Measurements from ENCODE around the gene TTC39A. TPM values are rescaled to one million over a fixed set of nuclear protein-coding genes. Genes with fewer than 3 reads are reported as not detected.
"Not testable (repeated sequence)": the region's sequence is repeated elsewhere in the genome, so short reads cannot be mapped to it uniquely, and the experiment has no call there.

TTC39A gene
- total RNA-seq, 1 donor from 2014 or later, result 11.5 TPM

DNA sequence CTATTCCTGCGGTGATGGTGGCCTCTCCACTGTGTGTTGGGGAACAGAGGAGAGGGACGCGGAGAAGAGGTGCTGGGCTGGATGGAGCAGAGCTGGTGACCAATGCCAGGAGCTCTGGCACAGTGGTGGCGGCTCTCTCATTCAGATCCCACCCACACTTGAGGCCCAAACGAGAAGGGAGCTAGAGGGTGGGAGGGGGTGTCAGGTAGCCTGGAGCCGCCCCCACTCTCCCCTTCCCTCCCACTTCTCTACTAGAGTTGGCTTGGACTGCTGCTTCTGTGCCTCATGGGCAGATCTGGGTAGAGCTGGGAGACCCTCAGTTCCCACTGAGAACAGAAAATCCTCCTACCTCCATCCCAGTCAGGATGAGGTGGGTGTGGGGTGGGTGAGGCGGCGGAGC, 3.5 kb downstream of the TTC39A start:
- H3K9me3 ChIP-seq, result no peaks in the 10 kb centered on the region
- no peaks in the 10 kb centered on the region for H3K36me3 ChIP-seq
- intact Hi-C loops (cut with DNase I), result no loop called here
- H3K4me3 ChIP-seq, result no peak overlapping the region
- H3K4me1 ChIP-seq, result peaks cover 26% of the 10 kb centered on the region
- H3K27me3 ChIP-seq, result no peaks in the 10 kb centered on the region
- no peak for DNase-seq (ENCODE audit: extremely low spot score in 2 of 2)
- TF ChIP-seq POLR2A (IDR thresholded peaks at IDR 0.05) (no peak), POLR2AphosphoS5 (IDR thresholded peaks at IDR 0.05; ENCODE audit: insufficient read depth in 1 of 2, low read depth in 1 of 2) (no peak)
- TF ChIP-seq, protein P1, sequence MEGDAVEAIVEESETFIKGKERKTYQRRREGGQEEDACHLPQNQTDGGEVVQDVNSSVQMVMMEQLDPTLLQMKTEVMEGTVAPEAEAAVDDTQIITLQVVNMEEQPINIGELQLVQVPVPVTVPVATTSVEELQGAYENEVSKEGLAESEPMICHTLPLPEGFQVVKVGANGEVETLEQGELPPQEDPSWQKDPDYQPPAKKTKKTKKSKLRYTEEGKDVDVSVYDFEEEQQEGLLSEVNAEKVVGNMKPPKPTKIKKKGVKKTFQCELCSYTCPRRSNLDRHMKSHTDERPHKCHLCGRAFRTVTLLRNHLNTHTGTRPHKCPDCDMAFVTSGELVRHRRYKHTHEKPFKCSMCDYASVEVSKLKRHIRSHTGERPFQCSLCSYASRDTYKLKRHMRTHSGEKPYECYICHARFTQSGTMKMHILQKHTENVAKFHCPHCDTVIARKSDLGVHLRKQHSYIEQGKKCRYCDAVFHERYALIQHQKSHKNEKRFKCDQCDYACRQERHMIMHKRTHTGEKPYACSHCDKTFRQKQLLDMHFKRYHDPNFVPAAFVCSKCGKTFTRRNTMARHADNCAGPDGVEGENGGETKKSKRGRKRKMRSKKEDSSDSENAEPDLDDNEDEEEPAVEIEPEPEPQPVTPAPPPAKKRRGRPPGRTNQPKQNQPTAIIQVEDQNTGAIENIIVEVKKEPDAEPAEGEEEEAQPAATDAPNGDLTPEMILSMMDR (IDR thresholded peaks at IDR 0.05), result no peak
- no peak overlapping the region for H3K27ac ChIP-seq

DNA sequence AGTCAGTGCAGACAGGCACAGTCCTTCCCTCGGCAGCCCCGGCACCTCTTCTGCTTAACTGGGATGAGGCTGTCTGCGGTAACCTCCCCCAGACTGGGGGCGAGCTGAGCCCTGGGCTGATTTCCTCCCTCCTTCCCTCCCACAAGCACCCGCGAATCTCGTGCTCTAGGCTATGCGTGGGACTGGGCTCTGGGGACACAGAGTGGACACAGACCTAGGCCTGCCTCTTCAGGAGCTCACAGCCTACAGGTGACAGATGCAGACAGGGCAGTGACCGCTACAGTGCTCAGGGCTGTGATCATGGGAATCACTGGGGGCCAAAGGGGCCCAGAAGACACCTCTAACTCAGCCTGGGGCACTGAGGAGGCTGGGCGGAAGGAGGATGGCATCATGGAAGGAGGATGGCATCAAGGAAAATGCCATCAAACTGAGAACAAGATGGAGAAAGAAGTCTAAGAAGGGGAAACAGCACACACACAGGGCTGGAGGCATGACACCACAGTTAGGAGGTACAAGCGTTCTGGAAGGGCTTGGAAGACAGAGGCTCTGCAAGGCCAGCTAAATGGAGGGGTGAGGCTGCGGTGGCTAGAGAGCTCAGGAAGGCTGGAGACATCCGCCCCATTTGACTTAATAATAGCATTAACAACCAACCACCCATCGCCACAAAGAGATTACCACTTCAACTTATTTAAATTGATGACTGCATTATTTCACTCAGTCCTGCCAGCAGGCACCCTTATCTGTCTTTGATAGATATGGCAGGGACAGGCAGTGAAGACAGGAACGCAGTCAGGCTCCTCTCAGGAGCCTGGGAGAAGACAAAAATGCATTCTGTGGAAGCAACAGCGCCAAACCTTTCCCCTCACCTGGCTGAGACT, 4.2 kb downstream of the TTC39A start:
- intact Hi-C loops (cut with DNase I), result no loop called here
- no peak for DNase-seq (ENCODE audit: extremely low spot score in 2 of 2)
- Histone ChIP-seq H3K36me3 (no peaks in the 10 kb centered on the region), H3K27ac (no peak overlapping the region), H3K4me1 (peaks cover 24% of the 10 kb centered on the region), H3K9me3 (no peaks in the 10 kb centered on the region), H3K27me3 (no peaks in the 10 kb centered on the region), H3K4me3 (no peak overlapping the region)
- TF ChIP-seq, protein P1 (IDR thresholded peaks at IDR 0.05), result no peak
- TF ChIP-seq POLR2AphosphoS5 (IDR thresholded peaks at IDR 0.05; ENCODE audit: insufficient read depth in 1 of 2, low read depth in 1 of 2), result no peak
- no peak for TF ChIP-seq POLR2A (IDR thresholded peaks at IDR 0.05)

DNA sequence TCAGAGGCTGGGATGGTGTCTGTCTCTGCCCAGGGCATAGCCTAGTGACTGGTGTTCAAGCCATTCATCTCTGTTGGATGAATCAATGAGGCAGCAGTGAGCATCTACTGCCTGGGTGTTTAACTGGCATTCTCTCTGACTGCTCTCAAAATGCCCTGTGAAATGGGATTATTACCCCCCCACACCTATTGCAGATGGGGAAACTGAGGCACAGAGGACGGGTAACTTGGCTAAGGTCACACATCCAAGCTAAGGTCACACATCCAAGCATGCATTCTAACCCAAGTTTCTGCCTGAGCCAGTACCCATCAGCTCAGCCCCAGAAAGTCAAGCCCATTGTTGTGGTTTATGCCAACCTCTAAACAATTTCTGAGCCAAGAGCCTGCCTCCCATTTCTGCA, 5.0 kb downstream of the TTC39A start:
- intact Hi-C loops (cut with DNase I), result no loop called here
- no peaks in the 10 kb centered on the region for H3K27me3 ChIP-seq
- DNase-seq (ENCODE audit: extremely low spot score in 2 of 2), result no peak
- no peak overlapping the region for H3K4me3 ChIP-seq
- no peaks in the 10 kb centered on the region for H3K36me3 ChIP-seq
- TF ChIP-seq, protein P1 (IDR thresholded peaks at IDR 0.05), result no peak
- TF ChIP-seq POLR2A (IDR thresholded peaks at IDR 0.05), result no peak
- TF ChIP-seq POLR2AphosphoS5 (IDR thresholded peaks at IDR 0.05; ENCODE audit: insufficient read depth in 1 of 2, low read depth in 1 of 2), result no peak
- H3K4me1 ChIP-seq, result peaks cover 18% of the 10 kb centered on the region
- H3K27ac ChIP-seq, result no peak overlapping the region
- no peaks in the 10 kb centered on the region for H3K9me3 ChIP-seq

DNA sequence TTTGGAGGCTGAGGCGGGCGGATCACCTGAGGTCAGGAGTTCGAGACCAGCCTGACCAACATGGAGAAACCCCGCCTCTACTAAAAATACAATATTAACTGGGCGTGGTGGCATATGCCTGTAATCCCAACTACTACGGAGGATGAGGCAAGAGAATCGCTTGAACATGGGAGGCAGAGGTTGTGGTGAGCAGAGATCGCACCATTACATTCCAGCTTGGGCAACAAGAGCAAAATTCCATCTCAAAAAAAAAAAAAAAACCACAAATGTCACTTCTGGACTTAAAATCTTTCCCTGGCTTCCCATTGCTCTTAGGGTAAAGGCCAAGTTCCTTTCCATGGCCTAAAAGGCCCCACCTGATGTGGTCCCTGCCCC, 5.4 kb downstream of the TTC39A start:
- H3K27ac ChIP-seq, H3K4me3 ChIP-seq: not testable (repeated sequence)

DNA sequence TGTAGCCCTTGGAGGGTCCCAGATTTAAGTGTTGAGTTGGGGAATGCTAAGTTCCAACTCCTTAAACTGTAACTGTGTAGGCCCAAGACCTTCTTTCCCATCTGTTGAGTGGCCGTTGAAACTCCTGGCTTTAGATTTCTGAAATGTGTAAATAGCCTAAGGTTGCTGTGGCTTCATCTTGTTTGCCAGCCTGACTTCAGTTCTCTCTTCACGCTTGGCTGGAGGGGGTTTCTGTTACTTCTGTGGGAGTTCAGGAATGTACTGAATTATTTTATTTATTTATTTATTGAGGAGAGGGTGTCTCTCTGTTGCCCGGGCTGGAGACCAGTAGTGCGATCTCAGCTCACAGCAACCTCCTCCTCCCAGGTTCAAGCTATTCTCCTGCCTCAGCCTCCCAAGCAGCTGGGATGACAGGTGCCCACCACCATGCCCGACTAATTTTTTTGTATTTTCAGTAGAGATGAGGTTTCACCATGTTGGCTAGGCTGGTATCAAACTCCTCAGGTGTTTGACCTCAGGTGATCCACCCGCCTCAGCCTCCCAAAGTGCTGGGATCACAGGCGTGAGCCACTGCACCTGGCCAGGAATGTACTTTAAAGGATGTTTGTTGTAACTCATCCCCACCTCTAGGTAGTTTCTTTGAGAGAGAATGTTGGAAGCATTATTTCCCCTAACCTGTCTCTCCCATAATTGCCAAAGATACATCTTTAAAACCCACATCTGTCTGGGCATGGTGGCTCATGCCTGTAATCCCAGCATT, 5.9 kb downstream of the TTC39A start:
- Histone ChIP-seq H3K4me3 (no peak overlapping the region), H3K27me3 (no peaks in the 10 kb centered on the region), H3K9me3 (no peaks in the 10 kb centered on the region), H3K4me1 (peaks cover 13% of the 10 kb centered on the region), H3K36me3 (no peaks in the 10 kb centered on the region), H3K27ac (no peak overlapping the region)
- TF ChIP-seq POLR2A (IDR thresholded peaks at IDR 0.05), result no peak
- TF ChIP-seq POLR2AphosphoS5 (IDR thresholded peaks at IDR 0.05; ENCODE audit: insufficient read depth in 1 of 2, low read depth in 1 of 2), result no peak
- TF ChIP-seq, protein P1 (IDR thresholded peaks at IDR 0.05), result no peak
- DNase-seq (ENCODE audit: extremely low spot score in 2 of 2), result no peak
- intact Hi-C loops (cut with DNase I), result no loop called here

More for the DNA sequence above, 5.4 kb downstream of the TTC39A start:
- H3K4me1 ChIP-seq, result peaks cover 18% of the 10 kb centered on the region
- DNase-seq (ENCODE audit: extremely low spot score in 2 of 2); H3K9me3 ChIP-seq; intact Hi-C loops (cut with DNase I); H3K36me3 ChIP-seq; H3K27me3 ChIP-seq: not testable (repeated sequence)

Measured in vagina (tissue), 2 donors.